Activated naive CD4-positive, alpha-beta T cell treated with anti-CD3 and anti-CD28 coated beads, Interleukin-2, amount 50 U/mL, for 24 hours (primary cell): ENCODE measurements around the gene KRTAP5-1.
"Not testable (repeated sequence)": the region's sequence is repeated elsewhere in the genome, so short reads cannot be mapped to it uniquely, and the experiment has no call there.

Experiments used
- H3K27ac Mint-ChIP-seq: one replicate; pipeline ENCODE4 v1.8.0; 2021; ENCODE audit warnings: mild to moderate bottlenecking, mixed read lengths
- H3K27me3 Mint-ChIP-seq: one replicate; pipeline ENCODE4 v1.8.0; 2021; ENCODE audit warnings: mixed read lengths
- H3K36me3 Mint-ChIP-seq: one replicate; pipeline ENCODE4 v1.8.0; 2021; ENCODE audit warnings: mixed read lengths
- H3K4me1 Mint-ChIP-seq: one replicate; pipeline ENCODE4 v1.8.0; 2021; ENCODE audit warnings: mixed read lengths
- H3K4me3 Mint-ChIP-seq: one replicate; pipeline ENCODE4 v1.8.0; 2021; ENCODE audit warnings: mild to moderate bottlenecking, mixed read lengths
- H3K9me3 Mint-ChIP-seq: one replicate; pipeline ENCODE4 v1.8.0; 2021; ENCODE audit warnings: mixed read lengths

Gene KRTAP5-1, protein sequence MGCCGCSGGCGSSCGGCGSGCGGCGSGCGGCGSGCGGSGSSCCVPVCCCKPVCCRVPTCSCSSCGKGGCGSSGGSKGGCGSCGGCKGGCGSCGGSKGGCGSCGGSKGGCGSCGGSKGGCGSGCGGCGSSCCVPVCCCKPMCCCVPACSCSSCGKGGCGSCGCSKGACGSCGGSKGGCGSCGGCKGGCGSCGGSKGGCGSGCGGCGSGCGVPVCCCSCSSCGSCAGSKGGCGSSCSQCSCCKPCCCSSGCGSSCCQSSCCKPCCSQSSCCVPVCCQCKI

DNA sequence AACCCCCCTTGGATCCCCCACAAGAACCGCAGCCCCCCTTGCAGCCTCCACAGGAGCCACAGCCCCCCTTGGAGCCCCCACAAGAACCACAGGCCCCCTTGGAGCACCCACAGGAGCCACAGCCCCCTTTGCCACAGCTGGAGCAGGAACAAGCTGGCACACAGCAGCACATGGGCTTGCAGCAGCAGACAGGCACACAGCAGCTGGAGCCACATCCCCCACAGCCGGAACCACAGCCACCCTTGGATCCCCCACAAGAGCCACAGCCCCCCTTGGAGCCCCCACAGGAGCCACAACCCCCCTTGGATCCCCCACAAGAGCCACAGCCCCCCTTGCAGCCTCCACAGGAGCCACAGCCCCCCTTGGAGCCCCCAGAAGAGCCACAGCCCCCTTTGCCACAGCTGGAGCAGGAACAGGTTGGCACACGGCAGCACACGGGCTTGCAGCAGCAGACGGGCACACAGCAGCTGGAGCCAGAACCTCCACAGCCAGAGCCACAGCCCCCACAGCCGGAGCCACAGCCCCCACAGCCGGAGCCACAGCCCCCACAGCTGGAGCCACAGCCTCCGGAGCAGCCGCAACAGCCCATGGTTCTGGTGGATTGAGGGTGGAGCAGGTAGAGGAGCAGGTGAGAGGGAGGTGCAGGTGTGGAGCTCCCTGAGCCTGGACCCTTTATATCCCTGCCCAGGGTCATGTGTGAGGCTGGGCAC is at the start of gene KRTAP5-1:
KRTAP5-1 (minus strand) TSS at position 623 of the 710 bp plus-strand sequence; CDS start at position 589, 34 bp downstream.
- not testable (repeated sequence) for H3K4me3 Mint-ChIP-seq, H3K27me3 Mint-ChIP-seq, H3K27ac Mint-ChIP-seq, H3K36me3 Mint-ChIP-seq, H3K9me3 Mint-ChIP-seq
- H3K4me1 Mint-ChIP-seq: peaks cover 18% of the 10 kb centered on the region

DNA sequence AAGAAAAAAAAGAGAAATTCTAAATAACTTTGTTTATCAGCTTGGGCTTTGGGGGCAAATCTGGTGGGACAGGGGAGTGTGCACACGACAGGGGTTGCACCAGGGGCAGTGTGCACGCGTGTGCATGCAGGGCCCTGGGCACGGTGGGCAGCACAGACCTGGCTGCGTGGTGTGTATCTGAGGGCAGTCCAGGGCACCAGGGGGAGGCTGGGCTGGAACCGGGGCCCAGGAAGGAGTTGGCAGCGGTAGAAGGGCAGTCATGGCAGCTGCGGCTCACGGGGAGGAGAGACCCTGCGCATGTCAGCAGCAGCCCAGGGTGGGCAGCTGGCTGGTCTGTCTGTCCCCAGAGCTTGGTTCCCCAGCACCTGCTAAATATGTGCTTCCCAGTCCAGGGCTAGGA is 48.8 kb upstream of the KRTAP5-1 start:
- Mint-ChIP-seq H3K4me1 (peaks cover 7% of the 10 kb centered on the region), H3K9me3 (no peaks in the 10 kb centered on the region), H3K27ac (no peak overlapping the region), H3K4me3 (no peak overlapping the region), H3K36me3 (no peaks in the 10 kb centered on the region), H3K27me3 (peaks cover 21% of the 10 kb centered on the region)

DNA sequence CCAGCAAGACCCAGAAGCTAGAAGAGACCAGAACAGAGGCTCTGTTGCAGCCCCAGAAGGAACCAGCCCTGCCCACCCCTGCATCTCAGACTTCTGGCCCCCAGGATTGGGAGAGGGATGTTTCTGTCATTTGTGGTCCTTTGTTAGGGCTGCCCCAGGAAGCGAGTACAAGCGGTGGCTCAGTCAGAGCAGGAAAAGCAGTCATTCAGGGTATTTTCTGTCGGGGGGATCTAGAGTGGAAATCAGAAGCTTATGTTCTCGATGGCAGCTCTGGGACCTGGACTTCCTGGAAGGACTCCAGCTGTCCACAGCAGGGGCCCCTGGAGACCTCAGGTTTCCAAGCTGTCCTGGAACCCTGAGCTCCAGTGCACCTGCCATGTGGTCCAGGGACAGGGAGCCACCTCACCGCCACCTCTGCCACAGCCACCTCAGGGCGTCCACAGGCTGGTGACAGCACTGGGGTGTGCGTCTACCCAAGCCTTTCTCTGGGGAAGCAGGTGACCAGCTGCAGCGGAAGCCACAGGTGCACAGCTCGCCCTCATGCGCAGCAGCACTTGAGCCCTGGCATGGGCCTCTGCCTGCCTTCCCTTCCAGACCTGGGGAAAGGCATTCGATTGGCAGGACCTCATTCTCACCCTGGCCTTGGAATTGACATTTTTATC is 47.1 kb upstream of the KRTAP5-1 start:
- peaks cover 23% of the 10 kb centered on the region for H3K27me3 Mint-ChIP-seq
- H3K4me1 Mint-ChIP-seq: peaks cover 9% of the 10 kb centered on the region
- H3K9me3 Mint-ChIP-seq: no peaks in the 10 kb centered on the region
- H3K27ac Mint-ChIP-seq: no peak overlapping the region
- H3K4me3 Mint-ChIP-seq: no peak overlapping the region
- no peaks in the 10 kb centered on the region for H3K36me3 Mint-ChIP-seq

- no peak overlapping the region for H3K4me3 Mint-ChIP-seq
- peaks cover 23% of the 10 kb centered on the region for H3K27me3 Mint-ChIP-seq
- H3K4me1 Mint-ChIP-seq: peaks cover 9% of the 10 kb centered on the region
- no peaks in the 10 kb centered on the region for H3K36me3 Mint-ChIP-seq
- no peaks in the 10 kb centered on the region for H3K9me3 Mint-ChIP-seq
- no peak overlapping the region for H3K27ac Mint-ChIP-seq
These were observed 46.0 kb upstream of the KRTAP5-1 start for GRCh38 chr11:1631066-1631568.

DNA sequence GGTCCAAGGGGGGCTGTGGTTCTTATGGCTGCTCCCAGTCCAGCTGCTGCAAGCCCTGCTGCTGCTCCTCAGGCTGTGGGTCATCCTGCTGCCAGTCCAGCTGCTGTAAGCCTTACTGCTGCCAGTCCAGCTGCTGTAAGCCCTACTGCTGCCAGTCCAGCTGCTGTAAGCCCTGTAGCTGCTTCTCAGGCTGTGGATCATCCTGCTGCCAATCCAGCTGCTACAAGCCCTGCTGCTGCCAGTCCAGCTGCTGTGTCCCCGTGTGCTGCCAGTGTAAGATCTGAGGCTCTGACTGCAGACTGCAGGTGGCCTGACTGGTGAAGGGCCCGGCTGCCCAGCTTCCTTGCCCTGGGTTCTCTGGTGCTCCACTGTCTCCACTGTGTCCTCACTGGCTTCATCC is 45.2 kb upstream of the KRTAP5-1 start:
- H3K9me3 Mint-ChIP-seq: no peaks in the 10 kb centered on the region
- H3K4me1 Mint-ChIP-seq: peaks cover 9% of the 10 kb centered on the region
- no peaks in the 10 kb centered on the region for H3K36me3 Mint-ChIP-seq
- no peak overlapping the region for H3K4me3 Mint-ChIP-seq
- no peak overlapping the region for H3K27ac Mint-ChIP-seq
- H3K27me3 Mint-ChIP-seq: peaks cover 23% of the 10 kb centered on the region

DNA sequence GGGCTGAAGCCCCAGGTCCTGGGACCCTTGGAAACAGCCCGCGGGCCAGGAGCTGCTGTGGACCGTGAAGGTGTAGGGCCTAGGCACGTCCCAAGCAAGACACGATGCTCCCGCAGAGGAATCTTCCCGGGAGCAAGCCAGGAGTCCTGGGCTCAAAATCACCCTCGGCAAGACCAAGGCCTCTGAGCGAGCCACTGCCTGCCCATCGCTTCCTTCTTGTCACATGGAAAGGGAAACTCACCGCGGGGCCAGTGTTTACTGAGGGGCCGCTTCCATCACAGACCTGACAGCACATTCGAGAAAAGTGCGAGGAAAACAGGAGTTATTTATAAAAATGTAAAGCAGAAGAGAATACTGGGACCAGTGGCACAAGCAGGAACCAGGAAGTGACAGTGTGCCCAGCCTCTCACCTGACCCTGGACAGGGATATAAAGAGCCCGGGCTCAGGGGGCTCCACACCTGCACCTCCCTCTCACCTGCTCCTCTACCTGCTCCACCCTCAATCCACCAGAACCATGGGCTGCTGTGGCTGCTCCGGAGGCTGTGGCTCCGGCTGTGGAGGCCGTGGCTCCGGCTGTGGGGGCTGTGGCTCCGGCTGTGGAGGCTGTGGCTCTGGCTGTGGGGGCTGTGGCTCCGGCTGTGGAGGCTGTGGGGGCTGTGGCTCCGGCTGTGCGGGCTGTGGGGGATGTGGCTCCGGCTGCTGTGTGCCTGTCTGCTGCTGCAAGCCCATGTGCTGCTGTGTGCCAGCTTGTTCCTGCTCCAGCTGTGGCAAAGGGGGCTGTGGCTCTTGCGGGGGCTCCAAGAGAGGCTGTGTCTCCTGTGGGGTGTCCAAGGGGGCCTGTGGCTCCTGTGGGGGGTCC is 44.5 kb upstream of the KRTAP5-1 start, which contains the start of gene KRTAP5-5:
KRTAP5-5 (plus strand) TSS at position 450 of the 860 bp plus-strand sequence; CDS start at position 516, 66 bp downstream.
- Mint-ChIP-seq H3K27me3 (peaks cover 21% of the 10 kb centered on the region), H3K4me3 (no peak within 1 kb of the TSS), H3K4me1 (peaks cover 9% of the 10 kb centered on the region), H3K27ac (no peak within 1 kb of the TSS), H3K36me3 (no peaks in the 10 kb centered on the region), H3K9me3 (no peaks in the 10 kb centered on the region)

DNA sequence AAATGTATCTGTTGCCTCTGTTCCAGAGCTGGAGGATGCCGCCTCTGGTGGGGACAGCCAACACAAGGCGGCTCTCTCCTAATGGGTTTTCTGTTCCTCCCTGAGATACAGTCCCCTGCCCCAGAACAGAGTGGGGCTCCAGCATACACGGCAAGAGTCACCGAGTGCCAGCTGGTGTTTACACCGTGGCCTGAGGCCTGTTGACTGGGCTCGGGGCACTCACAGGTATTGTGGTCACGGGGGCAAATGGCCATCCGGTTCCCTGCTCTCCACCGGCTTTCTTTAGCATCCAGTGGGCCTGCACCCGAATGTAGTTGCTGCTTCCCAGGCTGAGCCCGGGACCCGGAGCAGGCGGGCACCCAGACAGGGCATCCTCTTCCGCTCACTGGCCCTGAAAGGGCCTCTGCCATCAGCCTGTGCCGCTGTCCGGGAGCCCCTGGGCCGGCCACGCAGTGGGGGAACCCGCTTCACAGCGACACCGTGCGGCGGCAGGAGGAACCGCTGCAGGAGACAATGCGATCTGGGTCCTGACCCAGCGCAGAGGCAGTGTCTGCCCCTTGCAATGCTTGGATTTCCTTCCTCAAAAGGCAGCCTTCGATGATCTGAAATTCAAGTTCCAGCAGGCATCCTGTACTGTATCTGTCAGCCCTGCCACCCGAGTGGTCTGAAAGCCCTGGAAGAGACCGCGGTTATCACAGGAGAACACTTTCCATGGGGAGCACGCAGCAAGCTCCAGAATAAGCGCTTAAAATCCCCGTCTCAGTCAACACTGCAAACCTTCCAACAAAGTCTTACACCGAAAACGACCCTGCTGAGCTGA is 43.6 kb upstream of the KRTAP5-1 start:
- Mint-ChIP-seq H3K27ac (no peak overlapping the region), H3K27me3 (peaks cover 21% of the 10 kb centered on the region), H3K4me1 (peaks cover 9% of the 10 kb centered on the region), H3K36me3 (no peaks in the 10 kb centered on the region), H3K4me3 (no peak overlapping the region), H3K9me3 (no peaks in the 10 kb centered on the region)

- peaks cover 6% of the 10 kb centered on the region for H3K4me1 Mint-ChIP-seq
- H3K27ac Mint-ChIP-seq: no peak overlapping the region
- peaks cover 6% of the 10 kb centered on the region for H3K27me3 Mint-ChIP-seq
- no peaks in the 10 kb centered on the region for H3K36me3 Mint-ChIP-seq
- no peaks in the 10 kb centered on the region for H3K9me3 Mint-ChIP-seq
- no peak overlapping the region for H3K4me3 Mint-ChIP-seq
These were observed 40.5 kb upstream of the KRTAP5-1 start for GRCh38 chr11:1625541-1625940.

DNA sequence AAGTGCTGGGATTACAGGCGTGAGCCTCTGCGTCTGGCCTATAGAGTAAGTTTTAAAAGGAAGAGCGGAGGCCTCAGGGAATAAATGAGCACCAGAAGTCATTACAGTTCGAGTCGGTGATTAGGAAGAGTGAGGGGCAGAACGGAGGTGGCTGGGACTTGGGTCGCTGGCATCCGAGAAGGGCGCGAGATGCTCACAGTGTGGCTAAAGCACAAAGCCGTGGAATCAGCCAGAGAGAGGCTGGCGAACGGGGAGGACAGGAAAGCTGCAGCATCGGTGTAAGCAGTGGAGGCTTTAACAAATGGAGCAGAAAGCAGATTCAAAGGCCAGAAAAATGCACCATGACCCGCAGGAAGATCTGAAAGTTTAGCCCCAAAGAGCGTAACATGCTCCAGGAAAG is 39.5 kb upstream of the KRTAP5-1 start:
- peaks cover 5% of the 10 kb centered on the region for H3K4me1 Mint-ChIP-seq
- no peak overlapping the region for H3K27ac Mint-ChIP-seq
- H3K27me3 Mint-ChIP-seq: peaks cover 4% of the 10 kb centered on the region
- no peaks in the 10 kb centered on the region for H3K9me3 Mint-ChIP-seq
- no peak overlapping the region for H3K4me3 Mint-ChIP-seq
- no peaks in the 10 kb centered on the region for H3K36me3 Mint-ChIP-seq

GRCh38 chr11:1623716-1624115 is 38.6 kb upstream of the KRTAP5-1 start:
- Mint-ChIP-seq H3K27me3 (peaks cover under 1% of the 10 kb centered on the region), H3K4me1 (peaks cover 4% of the 10 kb centered on the region), H3K4me3 (no peak overlapping the region), H3K36me3 (no peaks in the 10 kb centered on the region), H3K27ac (no peak overlapping the region), H3K9me3 (no peaks in the 10 kb centered on the region)

DNA sequence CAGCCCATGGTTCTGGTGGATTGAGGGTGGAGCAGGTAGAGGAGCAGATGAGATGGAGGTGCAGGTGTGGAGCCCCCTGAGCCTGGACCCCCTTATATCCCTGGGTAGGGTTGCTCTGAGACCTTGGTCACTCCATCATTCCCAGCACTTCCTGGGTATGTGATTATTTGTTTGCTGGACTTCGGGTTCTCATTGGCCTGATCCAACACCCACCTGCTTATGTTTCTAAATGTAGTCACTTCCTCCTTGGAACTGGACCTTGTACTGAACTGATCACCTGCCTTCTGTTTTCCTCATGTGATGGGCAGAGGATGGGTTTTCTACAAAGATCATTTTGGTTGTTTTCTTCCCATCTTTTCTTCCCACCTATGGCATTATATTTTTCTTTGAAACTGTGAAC is 37.0 kb upstream of the KRTAP5-1 start, which contains the start of gene KRTAP5-4:
KRTAP5-4 (minus strand) TSS at position 53 of the 400 bp plus-strand sequence; CDS start at position 8, 45 bp downstream.
- Mint-ChIP-seq H3K4me3 (no peak within 1 kb of the TSS), H3K27me3 (no peaks in the 10 kb centered on the region)

GRCh38 chr11:1619449-1619848 is 34.4 kb upstream of the KRTAP5-1 start:
- H3K4me1 Mint-ChIP-seq: peaks cover 3% of the 10 kb centered on the region
- no peaks in the 10 kb centered on the region for H3K9me3 Mint-ChIP-seq
- no peak overlapping the region for H3K27ac Mint-ChIP-seq
- no peaks in the 10 kb centered on the region for H3K36me3 Mint-ChIP-seq
- H3K4me3 Mint-ChIP-seq: no peak overlapping the region
- peaks cover 9% of the 10 kb centered on the region for H3K27me3 Mint-ChIP-seq

More for the DNA sequence above, 37.0 kb upstream of the KRTAP5-1 start, which contains the start of gene KRTAP5-4:
- peaks cover 3% of the 10 kb centered on the region for H3K4me1 Mint-ChIP-seq
- H3K36me3 Mint-ChIP-seq: no peaks in the 10 kb centered on the region
- H3K27ac Mint-ChIP-seq: no peak within 1 kb of the TSS
- no peaks in the 10 kb centered on the region for H3K9me3 Mint-ChIP-seq

- no peak overlapping the region for H3K27ac Mint-ChIP-seq
- H3K4me1 Mint-ChIP-seq: peaks cover 3% of the 10 kb centered on the region
- peaks cover 9% of the 10 kb centered on the region for H3K27me3 Mint-ChIP-seq
- H3K36me3 Mint-ChIP-seq: no peaks in the 10 kb centered on the region
- H3K4me3 Mint-ChIP-seq: no peak overlapping the region
- no peaks in the 10 kb centered on the region for H3K9me3 Mint-ChIP-seq
These were observed 33.1 kb upstream of the KRTAP5-1 start for GRCh38 chr11:1618231-1618630.

GRCh38 chr11:1608363-1608762 is 23.3 kb upstream of the KRTAP5-1 start, which contains the start of gene KRTAP5-3:
TSS of gene KRTAP5-3 (minus strand) at chr11:1608463. CDS start at chr11:1608385, 78 bp downstream.
- no peak within 1 kb of the TSS for H3K27ac Mint-ChIP-seq
- H3K9me3 Mint-ChIP-seq: no peaks in the 10 kb centered on the region
- peaks cover 6% of the 10 kb centered on the region for H3K27me3 Mint-ChIP-seq
- H3K4me3 Mint-ChIP-seq: no peak within 1 kb of the TSS
- no peaks in the 10 kb centered on the region for H3K36me3 Mint-ChIP-seq
- H3K4me1 Mint-ChIP-seq: no peaks in the 10 kb centered on the region
